A549 (cell line): ENCODE data around the gene SH3PXD2A. TPM values are rescaled to one million over a fixed set of nuclear protein-coding genes. Genes with fewer than 3 reads are reported as not detected.

Experiments
- ATAC-seq, 2 experiments: fragments of 200-7000 bp in 1 of 2; fragments of >200 bp in 1 of 2; cut with Nextera tagmentation in 1 of 2; cut with Tn5 transposase in 1 of 2; 3 replicates each; pipeline versions ENCODE4 v1.8.0 to v1.9.1; 2018 to 2020; ENCODE audit warnings: mild to moderate bottlenecking in 1 of 2, moderate library complexity in 1 of 2
- CTCF ChIA-PET: fragments of 300-600 bp; sonication (Branson Sonifier 250); formaldehyde crosslinking; extraction: SDS; loops from one replicate; lab custom pipeline; 2021; ENCODE audit warnings: antibody characterized with exemption, inconsistent platforms; lab: Yijun Ruan, JAX
- POLR2A ChIA-PET: fragments of 350-600 bp; formaldehyde crosslinking; extraction: SDS; loops from one replicate; lab custom pipeline; 2021; ENCODE audit warnings: antibody characterized with exemption, inconsistent platforms; lab: Yijun Ruan, JAX
- DNase-seq, 2 experiments: peaks; one replicate each; pipeline versions ENCODE4 v3.0.0 to v3.0.0-alpha.2; 2011 to 2016; ENCODE audit warnings: low read depth in 1 of 2, low spot score in 1 of 2
- FAIRE-seq: peaks from 2 replicates; lab custom pipeline; 2011; peaks lifted over from hg19 to GRCh38; lab: Jason Lieb, UNC
- H3K27ac ChIP-seq, 2 experiments: fragments of >200 bp; sonication (Bioruptor Twin); formaldehyde crosslinking; 3 replicates each; pipeline ENCODE4 v1.5.1; 2016 to 2017
- H3K4me1 ChIP-seq: fragments of >200 bp; sonication (Bioruptor Twin); formaldehyde crosslinking; 3 replicates; pipeline ENCODE4 v1.6.1; 2016
- H3K4me2 ChIP-seq: fragments of >200 bp; sonication (Bioruptor Twin); formaldehyde crosslinking; 3 replicates; pipeline ENCODE4 v1.6.1; 2016
- H3K4me3 ChIP-seq: fragments of >200 bp; sonication (Bioruptor Twin); formaldehyde crosslinking; 3 replicates; pipeline ENCODE4 v1.5.1; 2016
- H3K9me3 ChIP-seq: fragments of >200 bp; sonication (Bioruptor Twin); formaldehyde crosslinking; 3 replicates; pipeline ENCODE4 v1.6.1; 2016
- BCL3 ChIP-seq: fragments of >200 bp; sonication (Bioruptor Twin); formaldehyde crosslinking; IDR thresholded peaks from 3 replicates; pipeline ENCODE4 v1.6.1; 2016
- CBX2 ChIP-seq: fragments of 200-600 bp; sonication (generic); IDR thresholded peaks from 2 replicates; pipeline ENCODE4 v1.6.1; 2016; ENCODE audit warnings: low read depth, mild to moderate bottlenecking, borderline replicate concordance
- CBX8 ChIP-seq: fragments of 200-600 bp; sonication (generic); IDR thresholded peaks from 2 replicates; pipeline ENCODE4 v1.6.1; 2016
- CTCF ChIP-seq: fragments of >200 bp; sonication (Bioruptor Twin); formaldehyde crosslinking; IDR thresholded peaks from 3 replicates; pipeline ENCODE4 v1.5.1; 2016
- E2F6 ChIP-seq: IDR thresholded peaks from 2 replicates; pipeline ENCODE4 v1.6.1; 2012; ENCODE audit warnings: low read depth, borderline replicate concordance
- EP300 ChIP-seq, 2 experiments: fragments of >200 bp; sonication (Bioruptor Twin); formaldehyde crosslinking; IDR thresholded peaks; 2 replicates in 1 of 2; 3 replicates in 1 of 2; pipeline ENCODE4 v1.6.1; 2016 to 2017
- JUNB ChIP-seq: fragments of >200 bp; sonication (Bioruptor Twin); formaldehyde crosslinking; IDR thresholded peaks from 2 replicates; pipeline ENCODE4 v1.6.1; 2016
- POLR2A ChIP-seq: IDR thresholded peaks from 2 replicates; pipeline ENCODE4 v1.6.1; 2012; ENCODE audit warnings: mild to moderate bottlenecking, low read length
- POLR2AphosphoS2 ChIP-seq: conservative IDR thresholded peaks from 2 replicates; pipeline ENCODE4 v1.6.1; 2012; ENCODE audit warnings: low read length, improper control_type of control experiment, inconsistent platforms
- RAD21 ChIP-seq, 2 experiments: fragments of >200 bp in 1 of 2; sonication (Bioruptor Twin) in 1 of 2; formaldehyde crosslinking in 1 of 2; IDR thresholded peaks in 1 of 2; conservative IDR thresholded peaks in 1 of 2; 2 replicates in 1 of 2; 3 replicates in 1 of 2; pipeline ENCODE4 v1.6.1; 2012 to 2018; ENCODE audit warnings: inconsistent platforms in 1 of 2
- REST ChIP-seq: fragments of 200-600 bp; sonication (generic); IDR thresholded peaks from 2 replicates; pipeline ENCODE4 v1.6.1; 2016; ENCODE audit warnings: antibody characterized with exemption, mild to moderate bottlenecking, moderate library complexity
- RFX5 ChIP-seq: fragments of 450-650 bp; IDR thresholded peaks from 2 replicates; pipeline ENCODE4 v1.7.1; 2014; ENCODE audit warnings: antibody characterized with exemption, mild to moderate bottlenecking, moderate library complexity
- SMC3 ChIP-seq: fragments of >200 bp; sonication (Bioruptor Twin); formaldehyde crosslinking; IDR thresholded peaks from 3 replicates; pipeline ENCODE4 v1.6.1; 2018; ENCODE audit warnings: inconsistent platforms
- TP53 ChIP-seq: fragments of 250-450 bp; sonication (Bioruptor Pico); IDR thresholded peaks from 2 replicates; pipeline ENCODE4 v1.5.0; 2021; ENCODE audit warnings: mild to moderate bottlenecking, moderate library complexity
- USF2 ChIP-seq: fragments of 450-650 bp; IDR thresholded peaks from 2 replicates; pipeline ENCODE4 v1.6.1; 2014; ENCODE audit warnings: antibody characterized with exemption
- ZC3H11A ChIP-seq: fragments of 450-650 bp; IDR thresholded peaks from 2 replicates; pipeline ENCODE4 v1.6.1; 2014; ENCODE audit warnings: antibody characterized with exemption, mild to moderate bottlenecking
- ZFP36 ChIP-seq: fragments of 450-650 bp; IDR thresholded peaks from 2 replicates; pipeline ENCODE4 v1.6.1; 2014; ENCODE audit warnings: borderline replicate concordance; ENCODE audit not compliant: partially characterized antibody
- WGBS: methylation state at CpG from one replicate; pipeline ENCODE4 v1.1.6; 2017; ENCODE audit errors: missing lambda C conversion rate; 5-methylcytosine and 5-hydroxymethylcytosine counted together
- polyA plus RNA-seq, 4 experiments: library from polyadenylated mRNA; depleted of rRNA in 3 of 4; stranded (reverse); fragments of >200 nt; fragmentation: RNase III in 1 of 4; extraction: RNeasy Plus Mini Kit Qiagen cat#74134 plus additional on column Dnase treatment in 1 of 4; gene quantifications; 2 replicates in 3 of 4; 3 replicates in 1 of 4; pipeline ENCODE4 v1.2.3, GENCODE V29; 2011 to 2017

The SH3PXD2A gene
- polyA plus RNA-seq, 2 of the 4 experiments (the other 2 are of a cell fraction) = 2.4 to 3.9 TPM

- ATAC-seq = peak; percentile 62 to 88; a peak in 5 of 6 replicates
- 63% methylated on average over 12 of the region's 12 CpGs for WGBS
- CTCF ChIA-PET = interaction anchor here (0.7 to 4.6 kb wide), 26 partner anchors 8 to 149 kb away, joined by 3 to 34 read pairs (median 5); partner anchors contain the start of gene NEURL1
Observed at GRCh38 chr10:103564776-103565520, 290.4 kb downstream of the SH3PXD2A start.

GRCh38 chr10:103564116-103564501 is 291.3 kb downstream of the SH3PXD2A start:
- no peaks in the 10 kb centered on the region for H3K4me1 ChIP-seq
- ChIA-PET CTCF (interaction anchor here (0.7 to 4.6 kb wide), 24 partner anchors 8 to 148 kb away, joined by 3 to 34 read pairs (median 5); partner anchors contain the start of gene NEURL1), POLR2A (no interaction called here)
- H3K4me2 ChIP-seq = no peak overlapping the region
- DNase-seq = no peak
- WGBS = 48% methylated on average over 5 of the region's 7 CpGs
- no peaks in the 10 kb centered on the region for H3K9me3 ChIP-seq
- H3K27ac ChIP-seq = no peak overlapping the region
- no peak for TF ChIP-seq TP53
- no peak for TF ChIP-seq REST
- TF ChIP-seq ZFP36 = no peak
- TF ChIP-seq BCL3 = no peak
- TF ChIP-seq E2F6 = no peak
- no peak for TF ChIP-seq JUNB
- no peak for TF ChIP-seq POLR2AphosphoS2
- no peak for TF ChIP-seq CBX2
- no peak for TF ChIP-seq EP300 (IDR thresholded peaks at IDR 0.05)
- TF ChIP-seq POLR2A = no peak
- no peak for TF ChIP-seq CBX8
- TF ChIP-seq RFX5 = no peak
- no peak for TF ChIP-seq ZC3H11A
- no peak for TF ChIP-seq SMC3
- no peak for TF ChIP-seq USF2
- H3K4me3 ChIP-seq = no peak overlapping the region
- FAIRE-seq = no peak
- peak in 1 of 2 experiments; percentile 30; a peak in 3 of 6 replicates for ATAC-seq

More at GRCh38 chr10:103564776-103565520, 290.4 kb downstream of the SH3PXD2A start:
- Histone ChIP-seq H3K4me1 (no peaks in the 10 kb centered on the region), H3K4me3 (no peak overlapping the region), H3K27ac (no peak overlapping the region), H3K4me2 (no peak overlapping the region), H3K9me3 (no peaks in the 10 kb centered on the region)
- TF ChIP-seq TP53 (no peak), RAD21 (conservative IDR thresholded peaks at IDR 0.05 in 1 of 2, IDR thresholded peaks at IDR 0.05 in 1 of 2) (peak; percentile 32 to 64; a peak in 2 of 5 replicates), CTCF (peak; percentile 56)
- POLR2A ChIA-PET = no interaction called here
- DNase-seq (peak; percentile 43 to 67), FAIRE-seq (no peak)
